H1 (cell line): ENCODE data around the gene KRTAP2-3. TPM values are rescaled to one million over a fixed set of nuclear protein-coding genes. Genes with fewer than 3 reads are reported as not detected.

ENCODE experiments used
- CTCF ChIA-PET: fragments of 300-600 bp; sonication (Branson Sonifier 250); formaldehyde crosslinking; loops from one replicate; lab custom pipeline; 2021; ENCODE audit not compliant: partially characterized antibody; lab: Charles Lee
- POLR2A ChIA-PET: fragments of 300-600 bp; sonication (Branson Sonifier 250); formaldehyde crosslinking; loops from one replicate; lab custom pipeline; 2021; ENCODE audit warnings: inconsistent platforms; ENCODE audit not compliant: partially characterized antibody; lab: Charles Lee
- DNase-seq, 2 experiments: peaks; one replicate each; pipeline versions ENCODE4 v3.0.0 to v3.0.0-alpha.2; 2010 to 2022; ENCODE audit warnings: low spot score in 2 of 2, low read depth in 1 of 2, mixed read lengths in 1 of 2
- FAIRE-seq: peaks from 2 replicates; lab custom pipeline; 2011; peaks lifted over from hg19 to GRCh38; lab: Jason Lieb, UNC
- H2AFZ ChIP-seq: 2 replicates; pipeline ENCODE4 v1.8.1; 2012; ENCODE audit warnings: low read length, inconsistent platforms
- H2AK5ac ChIP-seq: 2 replicates; pipeline ENCODE4 v1.6.1; 2013; ENCODE audit warnings: low read depth, low read length
- H2BK120ac ChIP-seq: replicated peaks from 2 replicates; pipeline ENCODE3; 2013; ENCODE audit warnings: low read depth, low read length, inconsistent platforms
- H2BK12ac ChIP-seq: 2 replicates; pipeline ENCODE4 v1.6.1; 2013; ENCODE audit warnings: low read depth, low read length
- H2BK15ac ChIP-seq: 2 replicates; pipeline ENCODE4 v1.6.1; 2013; ENCODE audit warnings: low read length
- H2BK20ac ChIP-seq: 2 replicates; pipeline ENCODE4 v1.6.1; 2013; ENCODE audit warnings: low read length
- H2BK5ac ChIP-seq: 2 replicates; pipeline ENCODE4 v1.6.1; 2013; ENCODE audit warnings: low read depth, low read length
- H3K14ac ChIP-seq: 2 replicates; pipeline ENCODE4 v1.6.1; 2013; ENCODE audit warnings: inconsistent platforms; ENCODE audit not compliant: insufficient read length
- H3K18ac ChIP-seq: 2 replicates; pipeline ENCODE4 v1.6.1; 2013; ENCODE audit warnings: low read length; ENCODE audit errors: extremely low read depth
- H3K23ac ChIP-seq: 2 replicates; pipeline ENCODE4 v1.6.1; 2013; ENCODE audit warnings: inconsistent platforms; ENCODE audit not compliant: insufficient read length
- H3K23me2 ChIP-seq: 2 replicates; pipeline ENCODE4 v1.6.1; 2013; ENCODE audit warnings: low read depth, low read length
- H3K27ac ChIP-seq: 2 replicates; pipeline ENCODE4 v1.6.1; 2011; ENCODE audit warnings: low read depth, low read length, inconsistent platforms
- H3K27me3 ChIP-seq, 4 experiments: replicated peaks in 1 of 4; 1 replicate in 1 of 4; 2 replicates in 3 of 4; pipeline versions ENCODE4 v1.6.1 to v1.8.1; 2011 to 2013; ENCODE audit warnings: low read length in 3 of 4, mild to moderate bottlenecking in 3 of 4, inconsistent platforms in 2 of 4, mixed read lengths in 2 of 4, moderate library complexity in 1 of 4; ENCODE audit not compliant: control insufficient read depth in 3 of 4, insufficient read depth in 3 of 4; ENCODE audit errors: extremely low read depth in 1 of 4
- H3K36me3 ChIP-seq, 4 experiments: 2 replicates each; pipeline versions ENCODE4 v1.6.1 to v1.8.1; 2011 to 2013; ENCODE audit warnings: mild to moderate bottlenecking in 4 of 4, low read length in 3 of 4, moderate library complexity in 2 of 4, control low read depth in 1 of 4, inconsistent platforms in 1 of 4; ENCODE audit not compliant: insufficient read depth in 4 of 4, control insufficient read depth in 2 of 4
- H3K4ac ChIP-seq: replicated peaks from 2 replicates; pipeline ENCODE3; 2013; ENCODE audit warnings: low read length, low read depth, mixed read lengths, inconsistent platforms; ENCODE audit not compliant: insufficient read length
- H3K4me1 ChIP-seq, 4 experiments: replicated peaks in 1 of 4; 1 replicate in 1 of 4; 2 replicates in 3 of 4; pipeline versions ENCODE4 v1.6.1 to v1.8.1; 2011 to 2013; ENCODE audit warnings: low read length in 3 of 4, inconsistent platforms in 2 of 4, mixed read lengths in 1 of 4; ENCODE audit not compliant: insufficient read depth in 4 of 4, control insufficient read depth in 3 of 4
- H3K4me2 ChIP-seq, 2 experiments: 2 replicates each; pipeline versions ENCODE4 v1.6.1 to v1.8.1; 2011 to 2013; ENCODE audit warnings: low read depth in 2 of 2, low read length in 2 of 2, control low read depth in 1 of 2, inconsistent platforms in 1 of 2, mild to moderate bottlenecking in 1 of 2; ENCODE audit not compliant: insufficient read depth in 1 of 2
- H3K4me3 ChIP-seq, 4 experiments: fragments of 200-600, 300-600 bp in 1 of 4; sonication (generic), shearing (Covaris generic), sonication (Bioruptor Twin) in 1 of 4; 2 replicates each; pipeline versions ENCODE4 v1.5.1 to v1.8.1; 2011 to 2016; ENCODE audit warnings: low read length in 4 of 4, low read depth in 3 of 4, control low read depth in 2 of 4, inconsistent platforms in 2 of 4, mild to moderate bottlenecking in 2 of 4, mixed read lengths in 1 of 4, moderate library complexity in 1 of 4; ENCODE audit not compliant: insufficient read depth in 2 of 4; ENCODE audit errors: extremely low read depth in 1 of 4
- H3K56ac ChIP-seq: replicated peaks from 2 replicates; pipeline ENCODE3; 2013; ENCODE audit warnings: low read depth, mild to moderate bottlenecking, mixed read lengths, low read length, inconsistent platforms; ENCODE audit not compliant: insufficient read length
- H3K79me1 ChIP-seq: 2 replicates; pipeline ENCODE4 v1.6.1; 2013; ENCODE audit warnings: low read depth, low read length, control low read depth
- H3K79me2 ChIP-seq, 2 experiments: 2 replicates each; pipeline versions ENCODE4 v1.6.1 to v1.8.1; 2012 to 2013; ENCODE audit warnings: low read length in 2 of 2, mild to moderate bottlenecking in 2 of 2, inconsistent platforms in 1 of 2; ENCODE audit not compliant: insufficient read depth in 2 of 2, control insufficient read depth in 1 of 2
- H3K9ac ChIP-seq, 4 experiments: replicated peaks in 1 of 4; 1 replicate in 1 of 4; 2 replicates in 3 of 4; pipeline versions ENCODE4 v1.6.1 to v1.8.1; 2011 to 2013; ENCODE audit warnings: low read depth in 3 of 4, low read length in 3 of 4, control low read depth in 2 of 4, mild to moderate bottlenecking in 2 of 4, moderate library complexity in 2 of 4, inconsistent platforms in 1 of 4; ENCODE audit errors: extremely low read depth in 1 of 4
- H3K9me3 ChIP-seq, 2 experiments: 2 replicates each; pipeline versions ENCODE4 v1.6.1 to v1.8.1; 2012 to 2013; ENCODE audit warnings: mild to moderate bottlenecking in 2 of 2, moderate library complexity in 2 of 2, control low read depth in 1 of 2, inconsistent platforms in 1 of 2, low read depth in 1 of 2, low read length in 1 of 2, mixed read lengths in 1 of 2; ENCODE audit not compliant: insufficient read depth in 2 of 2
- H4K20me1 ChIP-seq, 2 experiments: replicated peaks in 1 of 2; 2 replicates each; pipeline versions ENCODE3 to v1.8.1; 2011 to 2013; ENCODE audit warnings: inconsistent platforms in 2 of 2, low read length in 2 of 2, mild to moderate bottlenecking in 1 of 2; ENCODE audit not compliant: insufficient read depth in 2 of 2, control insufficient read depth in 1 of 2
- H4K5ac ChIP-seq: 2 replicates; pipeline ENCODE4 v1.6.1; 2013; ENCODE audit warnings: low read length, low read depth, mixed read lengths, inconsistent platforms; ENCODE audit not compliant: insufficient read length
- H4K8ac ChIP-seq: 2 replicates; pipeline ENCODE4 v1.8.0; 2013; ENCODE audit warnings: mild to moderate bottlenecking, moderate library complexity, low read length, inconsistent platforms; ENCODE audit not compliant: insufficient read depth; ENCODE audit errors: extremely low read depth
- H4K91ac ChIP-seq: replicated peaks from 2 replicates; pipeline ENCODE3; 2013; ENCODE audit warnings: low read length, mixed read lengths, inconsistent platforms; ENCODE audit not compliant: insufficient read length
- ASH2L ChIP-seq: fragments of 200-600, 300-600 bp; sonication (generic); IDR thresholded peaks from one replicate; pipeline ENCODE4 v1.7.1; 2017; ENCODE audit warnings: low read length
- CTCF ChIP-seq, 3 experiments: IDR thresholded peaks; 1 replicate in 2 of 3; 2 replicates in 1 of 3; pipeline versions ENCODE4 v1.5.1 to v1.6.1; 2011; ENCODE audit warnings: low read length in 3 of 3, mild to moderate bottlenecking in 3 of 3, inconsistent platforms in 2 of 3, low read depth in 1 of 3, moderate library complexity in 1 of 3; ENCODE audit not compliant: insufficient read depth in 1 of 3; ENCODE audit errors: control extremely low read depth in 1 of 3
- HDAC6 ChIP-seq: IDR thresholded peaks from one replicate; pipeline ENCODE4 v1.7.1; 2012; ENCODE audit warnings: low read depth, mild to moderate bottlenecking, inconsistent platforms, low read length, moderate library complexity
- JUND ChIP-seq: IDR thresholded peaks from 2 replicates; pipeline ENCODE4 v1.6.1; 2011; ENCODE audit warnings: mild to moderate bottlenecking, improper control_type of control experiment, low read length
- KDM5A ChIP-seq: fragments of 200-600 bp; IDR thresholded peaks from 2 replicates; pipeline ENCODE4 v1.7.1; 2012; ENCODE audit warnings: mild to moderate bottlenecking, low read length, inconsistent platforms, mixed read lengths
- NANOG ChIP-seq: IDR thresholded peaks from 2 replicates; pipeline ENCODE4 v1.6.1; 2011; ENCODE audit warnings: low read length, low read depth, mild to moderate bottlenecking, inconsistent platforms; ENCODE audit not compliant: insufficient read depth, poor library complexity, severe bottlenecking
- RAD21 ChIP-seq, 2 experiments: IDR thresholded peaks in 1 of 2; conservative IDR thresholded peaks in 1 of 2; 2 replicates each; pipeline ENCODE4 v1.6.1; 2011; ENCODE audit warnings: low read depth in 2 of 2, low read length in 2 of 2, improper control_type of control experiment in 1 of 2, inconsistent platforms in 1 of 2, mild to moderate bottlenecking in 1 of 2, moderate library complexity in 1 of 2
- SP2 ChIP-seq: IDR thresholded peaks from 2 replicates; pipeline ENCODE4 v1.6.1; 2012; ENCODE audit warnings: mild to moderate bottlenecking, low read length, inconsistent platforms
- SP4 ChIP-seq: IDR thresholded peaks from 2 replicates; pipeline ENCODE4 v1.6.1; 2012; ENCODE audit warnings: low read length, inconsistent platforms
- SRF ChIP-seq: IDR thresholded peaks from 2 replicates; pipeline ENCODE4 v1.6.1; 2011; ENCODE audit warnings: mild to moderate bottlenecking, low read depth, low read length, moderate library complexity
- TBP ChIP-seq: IDR thresholded peaks from 2 replicates; pipeline ENCODE4 v1.6.1; 2011; ENCODE audit warnings: low read depth, low read length, improper control_type of control experiment
- WGBS, 2 experiments: shearing (Covaris generic) in 1 of 2; methylation state at CpG; one replicate each; pipeline versions ENCODE4 v1.1.6 to v1.1.7; 2013 to 2015; ENCODE audit warnings: low lambda C conversion rate in 2 of 2, mixed read lengths in 2 of 2, inconsistent platforms in 1 of 2, low coverage in 1 of 2, missing lambda C conversion rate in 1 of 2; ENCODE audit not compliant: insufficient replicate concordance in 2 of 2, insufficient coverage in 1 of 2, insufficient read length in 1 of 2; ENCODE audit errors: extremely low coverage in 1 of 2, missing lambda C conversion rate in 1 of 2; 5-methylcytosine and 5-hydroxymethylcytosine counted together
- polyA plus RNA-seq, 7 experiments: library from polyadenylated mRNA; depleted of rRNA in 3 of 7; stranded (reverse) in 5 of 7; unstranded in 2 of 7; fragments of >200 nt in 5 of 7; fragments of 200-250 nt in 2 of 7; gene quantifications; 1 replicate in 5 of 7; 2 replicates in 1 of 7; 4 replicates in 1 of 7; pipeline versions ENCODE4 v1.2.1 to v1.2.3, GENCODE V29; 2011 to 2013; ENCODE audit warnings: missing spikeins in 2 of 7, mixed read lengths in 2 of 7
- total RNA-seq: library from RNA; stranded (reverse); fragmentation: NEBNext Ultra II Directional; extraction: Animal tissue kit (Norgen Biotek cat#: 25700); gene quantifications from 2 replicates; pipeline ENCODE4 v1.2.1, GENCODE V29; 2021

KRTAP2-3 gene
- total and polyA plus RNA-seq, 2 of the 8 experiments (the other 6 are each of a cell fraction or from before 2014, with no cell fraction given), result not detected

- H2BK15ac ChIP-seq, result no peak within 1 kb of the TSS
- no peaks in the 10 kb centered on the region for H4K20me1 ChIP-seq
- H2BK20ac ChIP-seq, result no peak within 1 kb of the TSS
- no peak within 1 kb of the TSS for H3K4ac ChIP-seq
- FAIRE-seq (no peak), DNase-seq (no peak)
- 93% methylated on average over 5 of the region's 6 CpGs; no CpG with 5 or more reads in 1 of the 2 experiments for WGBS, 2 experiments
- H3K9me3 ChIP-seq, result no peaks in the 10 kb centered on the region
- H3K9ac ChIP-seq, result no peak within 1 kb of the TSS
- H2BK120ac ChIP-seq, result no peak within 1 kb of the TSS
- H3K4me3 ChIP-seq, result no peak within 1 kb of the TSS
- no peak within 1 kb of the TSS for H3K4me2 ChIP-seq
- H2AFZ ChIP-seq, result no peak within 1 kb of the TSS
- H2BK12ac ChIP-seq, result no peak within 1 kb of the TSS
- no peaks in the 10 kb centered on the region for H3K79me1 ChIP-seq
- ChIA-PET POLR2A (no interaction called here), CTCF (no interaction called here)
- H2BK5ac ChIP-seq, result no peak within 1 kb of the TSS
- H4K91ac ChIP-seq, result no peak within 1 kb of the TSS
- no peak within 1 kb of the TSS for H3K27ac ChIP-seq
- H3K18ac ChIP-seq, result no peak within 1 kb of the TSS
- no peak within 1 kb of the TSS for H4K5ac ChIP-seq
- no peak within 1 kb of the TSS for H3K56ac ChIP-seq
- no peaks in the 10 kb centered on the region for H3K23me2 ChIP-seq
- no peaks in the 10 kb centered on the region for H3K36me3 ChIP-seq
- H3K4me1 ChIP-seq, result no peaks in the 10 kb centered on the region
- no peak within 1 kb of the TSS for H3K23ac ChIP-seq
- no peak within 1 kb of the TSS for H4K8ac ChIP-seq
- H2AK5ac ChIP-seq, result no peak within 1 kb of the TSS
- no peaks in the 10 kb centered on the region for H3K79me2 ChIP-seq
- no peak within 1 kb of the TSS for H3K14ac ChIP-seq
- H3K27me3 ChIP-seq, result no peaks in the 10 kb centered on the region
- TF ChIP-seq JUND, result no peak
- no peak for TF ChIP-seq HDAC6
- no peak for TF ChIP-seq ASH2L
- TF ChIP-seq NANOG, result no peak
- TF ChIP-seq SP2, result no peak
- no peak for TF ChIP-seq KDM5A
- TF ChIP-seq SRF, result no peak
- TF ChIP-seq RAD21 (IDR thresholded peaks at IDR 0.05 in 1 of 2, conservative IDR thresholded peaks at IDR 0.05 in 1 of 2; ENCODE audit: low read depth in 2 of 2, low read length in 2 of 2), result no peak
- TF ChIP-seq TBP, result no peak
- no peak for TF ChIP-seq SP4
- no peak for TF ChIP-seq CTCF (IDR thresholded peaks at IDR 0.05; ENCODE audit: control extremely low read depth in 1 of 3, insufficient read depth in 1 of 3, low read depth in 1 of 3, low read length in 3 of 3)
These were observed 6.1 kb upstream of the KRTAP2-3 start, which contains the start of gene KRTAP2-4 for GRCh38 chr17:41065829-41066624. KRTAP2-4 (minus strand) TSS chr17:41065879; CDS start chr17:41065845, 34 bp downstream.
